Activated CD4-positive, alpha-beta T cell treated with anti-CD3 and anti-CD28 coated beads for 4 hours (primary cell): ENCODE results near the gene ARHGAP15.

ENCODE experiments used
- DNase-seq, 2 donors: peaks; one replicate each; pipeline ENCODE4 v3.0.0-alpha.2; 2020

Gene ARHGAP15

GRCh38 chr2:143146366-143146765 is 17.1 kb downstream of the ARHGAP15 start:
- DNase-seq, result no peak

DNA sequence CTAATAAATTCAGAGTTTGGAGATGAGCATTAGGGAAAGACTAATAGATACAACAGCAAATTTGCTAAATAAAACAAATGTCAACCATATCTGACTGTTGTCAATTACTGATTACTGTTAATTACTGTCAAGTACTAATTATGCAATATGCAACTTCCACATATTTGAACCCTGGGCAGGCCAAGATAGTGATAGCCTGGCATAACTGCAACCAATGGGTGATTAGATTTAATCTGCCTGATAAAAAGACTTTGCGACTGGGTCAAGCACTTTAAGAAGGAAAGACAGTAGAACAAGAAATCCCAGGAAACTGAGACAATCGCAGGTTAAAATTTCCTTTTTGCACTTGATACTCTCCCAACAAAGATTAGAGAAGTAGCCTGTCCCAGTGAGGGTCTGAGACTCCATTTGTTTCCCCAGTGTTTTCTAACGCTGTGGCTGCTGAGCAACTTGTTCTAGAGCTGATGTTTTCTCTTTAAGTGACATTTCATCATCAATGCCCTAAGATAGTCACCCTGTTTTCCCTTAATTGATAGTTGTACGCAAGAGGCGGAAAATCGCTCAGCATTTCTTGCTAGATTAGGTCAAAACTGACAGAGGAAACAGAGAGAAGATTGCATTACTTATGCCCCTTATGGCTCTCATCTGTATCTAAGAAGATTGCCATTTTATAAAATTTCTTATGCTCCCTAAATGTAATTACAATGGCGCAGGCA is 17.8 kb downstream of the ARHGAP15 start:
- DNase-seq, result no peak

- DNase-seq, result no peak
These were observed 18.8 kb downstream of the ARHGAP15 start for GRCh38 chr2:143148011-143148410.

DNA sequence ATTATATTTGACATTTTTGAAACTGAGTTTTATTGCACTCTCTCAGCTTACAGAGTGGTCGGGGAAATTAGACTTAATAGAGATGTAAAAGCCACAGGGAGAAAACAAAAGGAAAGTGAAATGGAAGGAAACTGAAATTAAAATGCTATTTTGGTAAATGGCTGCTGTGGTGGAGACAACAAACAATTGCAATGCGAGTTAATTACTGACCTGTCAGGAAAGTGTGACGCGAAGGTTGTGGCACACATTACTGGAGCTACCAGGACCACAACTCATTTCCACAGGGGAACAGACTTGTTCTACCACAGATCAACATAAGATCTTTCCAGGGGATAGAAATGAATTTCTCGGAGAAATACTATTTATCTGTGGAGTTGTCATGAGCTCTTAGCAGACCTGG is 19.5 kb downstream of the ARHGAP15 start:
- DNase-seq, result no peak

- no peak for DNase-seq
These were observed 21.1 kb downstream of the ARHGAP15 start for GRCh38 chr2:143150287-143150686.

GRCh38 chr2:143151111-143151752 is 22.0 kb downstream of the ARHGAP15 start:
- no peak for DNase-seq

- DNase-seq, result no peak
These were observed 23.0 kb downstream of the ARHGAP15 start for GRCh38 chr2:143152219-143152618.

DNA sequence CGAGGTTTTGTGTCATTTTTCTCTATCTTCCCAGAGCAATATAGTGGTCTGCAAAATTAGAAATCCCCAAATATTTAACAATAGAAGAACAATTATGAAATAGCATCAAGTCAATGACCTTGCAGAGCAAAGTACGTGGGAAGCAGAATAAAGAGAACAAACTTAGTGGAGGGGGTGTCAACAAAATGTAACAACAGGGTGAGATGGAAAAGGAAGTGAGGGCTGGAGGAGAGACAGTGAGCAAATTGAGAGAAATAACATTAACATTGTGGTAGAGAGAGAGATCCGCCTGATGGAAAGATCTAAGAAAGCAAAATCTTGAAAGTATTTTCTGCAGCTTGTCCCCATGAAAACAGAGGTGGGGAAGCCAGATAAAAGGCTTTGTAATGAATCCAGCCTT is 23.4 kb downstream of the ARHGAP15 start:
- DNase-seq, result no peak

GRCh38 chr2:143155661-143156060 is 26.4 kb downstream of the ARHGAP15 start:
- DNase-seq, result no peak

DNA sequence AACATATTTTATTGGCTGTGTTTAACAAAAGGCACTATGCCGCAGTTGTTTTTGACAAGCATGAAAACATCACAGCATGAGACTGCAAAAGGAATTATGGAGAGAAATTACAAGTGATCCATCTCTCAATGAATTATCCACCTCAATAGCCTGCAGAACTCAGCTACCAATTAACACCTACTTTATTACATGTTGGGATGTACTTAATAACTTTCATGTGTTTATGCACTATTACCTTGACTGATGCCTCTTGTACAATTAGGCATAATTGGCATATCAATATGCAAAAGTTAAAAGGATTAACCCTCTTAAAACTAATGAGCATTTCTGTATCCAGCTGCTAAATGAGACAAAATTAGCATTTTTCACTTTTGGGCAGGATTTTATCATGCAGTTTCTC is 27.8 kb downstream of the ARHGAP15 start:
- DNase-seq, result no peak

DNA sequence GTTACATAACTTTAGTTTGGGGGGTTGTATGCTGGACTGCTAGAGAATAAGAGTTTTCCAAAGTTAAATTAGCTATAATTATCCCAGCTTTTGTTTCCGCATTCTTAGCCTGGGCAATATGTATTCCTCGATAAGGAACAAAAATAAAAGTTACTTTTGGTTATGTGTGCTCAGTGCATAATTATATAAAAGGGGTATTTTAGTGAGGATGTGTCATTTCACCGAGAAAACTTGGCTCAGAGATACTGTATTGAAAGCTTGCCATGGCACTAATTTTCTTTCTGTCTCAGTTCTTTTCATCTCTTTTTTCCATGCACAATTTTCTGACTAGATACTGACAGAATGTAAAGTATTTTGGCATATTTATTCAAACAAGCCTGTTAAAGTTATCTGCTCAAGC is 28.2 kb downstream of the ARHGAP15 start:
- no peak for DNase-seq

GRCh38 chr2:143158098-143158497 is 28.9 kb downstream of the ARHGAP15 start:
- DNase-seq, result no peak

GRCh38 chr2:143158551-143159485 is 29.6 kb downstream of the ARHGAP15 start:
- no peak for DNase-seq

- no peak for DNase-seq
These were observed 30.2 kb downstream of the ARHGAP15 start for GRCh38 chr2:143159486-143159840.

DNA sequence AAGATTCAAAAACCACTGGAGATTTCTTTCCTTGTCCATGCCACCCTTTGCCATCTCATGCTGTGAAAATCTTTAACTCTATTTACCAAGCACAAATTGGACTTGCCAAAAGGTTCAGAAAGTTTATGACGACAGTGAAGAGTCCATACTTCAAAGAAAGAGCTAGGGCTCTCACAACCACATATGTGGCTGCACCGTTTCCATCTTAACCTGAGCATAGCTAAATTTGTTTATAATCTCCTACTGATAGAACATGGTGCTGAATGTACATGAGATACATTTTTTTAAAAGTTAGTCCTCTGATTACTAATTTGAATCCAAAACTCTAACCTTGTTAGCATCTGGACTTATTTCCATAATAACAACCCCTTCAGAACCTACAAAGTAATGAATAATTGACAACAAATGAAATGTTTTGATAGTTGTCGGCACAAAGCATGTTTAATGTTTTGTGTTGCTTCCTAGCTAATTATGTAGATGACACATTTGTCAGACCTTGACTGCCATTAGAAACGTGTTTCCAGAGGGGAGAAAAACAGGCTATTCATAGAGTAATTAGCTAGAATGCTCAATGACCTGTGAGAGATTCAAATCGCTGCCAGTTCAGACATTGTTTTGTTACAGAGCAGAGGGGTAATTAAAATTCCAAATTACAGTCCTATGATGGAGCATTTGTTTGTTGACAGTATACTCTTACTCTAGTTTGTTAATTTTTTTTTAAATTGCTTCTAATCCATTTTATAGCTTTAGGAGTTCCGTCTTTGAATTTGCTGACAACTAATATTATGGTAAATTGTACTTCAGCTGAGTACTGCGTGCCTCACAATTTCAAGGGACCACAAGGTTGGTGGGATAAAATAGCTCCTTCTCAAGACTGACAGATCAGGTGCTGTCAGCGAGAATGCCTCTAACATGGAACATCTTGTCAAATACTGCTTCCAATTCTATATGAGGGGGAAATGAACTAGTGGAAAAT is 31.8 kb downstream of the ARHGAP15 start:
- DNase-seq, result no peak

DNA sequence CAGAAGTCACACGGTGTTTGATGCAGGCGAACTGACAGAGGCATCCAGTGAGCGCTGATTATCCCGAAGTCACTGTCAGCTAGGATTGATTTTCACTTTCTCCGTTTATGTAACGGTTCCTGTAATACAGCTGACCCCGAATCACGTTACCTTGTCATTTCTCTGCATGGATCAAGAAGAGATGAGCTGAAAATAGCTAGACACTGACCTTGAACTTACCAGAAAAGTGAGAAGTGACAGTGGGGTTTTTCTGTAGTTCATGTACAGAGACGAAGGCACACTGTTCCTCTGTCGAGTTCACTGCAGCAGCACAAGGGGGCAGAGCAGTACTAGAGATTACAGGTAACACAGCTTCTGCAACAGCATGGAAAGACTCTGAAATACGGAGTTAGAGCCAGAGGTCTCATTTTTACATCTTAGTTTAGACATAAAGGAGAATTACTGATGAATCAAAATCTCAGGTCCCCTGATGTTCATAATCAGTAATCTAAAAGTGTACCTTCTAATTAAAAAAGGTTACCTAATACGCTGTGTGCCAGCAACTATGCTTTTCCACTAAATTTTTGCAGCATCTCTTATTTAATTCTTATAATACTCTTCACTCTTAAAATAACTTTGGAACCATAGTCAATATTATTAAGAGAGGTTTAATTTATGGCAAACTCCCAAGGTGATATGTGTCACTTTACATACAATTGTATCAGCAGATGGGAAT is 33.1 kb downstream of the ARHGAP15 start:
- peak; percentile 53 to 58 for DNase-seq

GRCh38 chr2:143162997-143163396 is 33.8 kb downstream of the ARHGAP15 start:
- DNase-seq, result no peak

DNA sequence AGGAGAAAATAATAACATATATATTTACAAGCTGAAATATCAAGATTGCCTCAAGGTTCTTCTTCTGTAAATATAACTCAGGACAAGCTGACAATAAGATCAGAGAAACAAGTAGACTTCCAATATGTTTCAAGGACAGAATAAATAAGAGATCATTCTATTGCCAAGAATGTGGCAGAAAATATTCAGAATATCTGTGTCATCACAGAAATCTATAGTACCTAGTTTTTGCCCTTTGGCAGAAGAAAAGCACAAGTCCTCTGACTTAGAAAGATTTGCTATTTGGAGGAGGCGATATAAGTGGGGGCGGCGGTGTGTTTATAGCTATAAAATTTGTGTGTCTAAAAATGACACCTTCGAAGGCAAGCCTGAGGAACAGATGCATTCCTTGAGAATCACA is 34.3 kb downstream of the ARHGAP15 start:
- DNase-seq, result no peak

DNA sequence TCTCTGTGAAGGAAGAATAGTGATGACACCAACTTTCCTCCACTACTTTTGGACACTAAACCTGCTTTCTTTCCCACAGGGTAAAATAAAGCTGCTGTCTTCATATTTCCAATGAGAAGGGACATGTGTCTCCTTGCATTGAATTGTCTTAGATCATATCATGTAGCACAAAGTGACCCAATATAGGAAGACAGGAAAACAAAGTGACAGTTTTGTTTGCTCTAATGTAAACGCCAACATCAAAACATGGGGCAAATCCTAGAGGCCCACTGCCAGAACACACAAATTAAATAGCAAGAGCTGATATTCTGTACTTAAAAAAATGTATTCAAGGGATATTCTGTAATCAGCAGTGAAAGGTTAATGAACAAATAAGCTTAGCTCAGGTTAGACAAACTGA is 36.1 kb downstream of the ARHGAP15 start:
- no peak for DNase-seq

- no peak for DNase-seq
These were observed 39.9 kb downstream of the ARHGAP15 start for GRCh38 chr2:143169105-143169504.

- DNase-seq, result no peak
These were observed 42.6 kb downstream of the ARHGAP15 start for GRCh38 chr2:143171817-143172216.

DNA sequence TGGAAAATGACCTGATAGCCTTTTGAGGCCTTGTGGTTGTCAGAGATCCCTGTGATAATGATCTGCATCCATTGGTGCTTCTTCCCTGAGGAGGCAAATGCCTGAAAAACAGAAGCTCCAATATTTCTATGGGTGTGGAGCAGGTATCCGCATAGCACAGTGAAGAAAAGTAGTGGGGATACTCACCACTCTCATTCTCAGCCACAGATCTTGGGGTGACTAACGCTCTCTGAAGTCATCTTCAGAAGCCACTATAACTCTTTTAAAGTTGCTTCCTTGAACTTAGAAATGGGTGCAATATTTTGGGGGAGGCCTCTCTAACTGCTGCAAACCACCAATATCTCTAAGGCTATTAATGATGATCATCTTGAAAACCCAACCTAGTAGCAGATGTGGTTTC is 46.2 kb downstream of the ARHGAP15 start:
- no peak for DNase-seq
